ENCODE results near the gene VPS37D. TPM values are rescaled to one million over a fixed set of nuclear protein-coding genes. Genes with fewer than 3 reads are reported as not detected.
"Not testable (repeated sequence)": the region's sequence is repeated elsewhere in the genome, so short reads cannot be mapped to it uniquely, and the experiment has no call there.

The VPS37D gene
- total RNA-seq, 1 donor: 1.9 TPM

- TF ChIP-seq CTCF (IDR thresholded peaks at IDR 0.05; ENCODE audit: insufficient read depth, low read length): no peak
- no peak overlapping the region for H3K4me3 ChIP-seq (ENCODE audit: low read depth, low read length)
- peak; percentile 72 for DNase-seq (ENCODE audit: low read depth)
Measured at GRCh38 chr7:73704640-73705550, 37.3 kb downstream of the VPS37D start.

GRCh38 chr7:73705551-73705920 lies 37.9 kb downstream of the VPS37D start:
- H3K4me3 ChIP-seq (ENCODE audit: low read depth, low read length): no peak overlapping the region
- TF ChIP-seq CTCF (IDR thresholded peaks at IDR 0.05; ENCODE audit: insufficient read depth, low read length): no peak
- no peak for DNase-seq (ENCODE audit: low read depth)

GRCh38 chr7:73706126-73707044 lies 38.8 kb downstream of the VPS37D start:
- no peak for DNase-seq (ENCODE audit: low read depth)
- H3K4me3 ChIP-seq (ENCODE audit: low read depth, low read length): no peak overlapping the region
- TF ChIP-seq CTCF (IDR thresholded peaks at IDR 0.05; ENCODE audit: insufficient read depth, low read length): no peak

GRCh38 chr7:73707045-73707631 lies 39.5 kb downstream of the VPS37D start:
- no peak for DNase-seq (ENCODE audit: low read depth)
- TF ChIP-seq CTCF (IDR thresholded peaks at IDR 0.05; ENCODE audit: insufficient read depth, low read length): no peak
- H3K4me3 ChIP-seq (ENCODE audit: low read depth, low read length): no peak overlapping the region

GRCh38 chr7:73708961-73709549 lies 41.4 kb downstream of the VPS37D start:
- no peak for TF ChIP-seq CTCF (IDR thresholded peaks at IDR 0.05; ENCODE audit: insufficient read depth, low read length)
- no peak for DNase-seq (ENCODE audit: low read depth)
- no peak overlapping the region for H3K4me3 ChIP-seq (ENCODE audit: low read depth, low read length)

GRCh38 chr7:73712773-73713172 lies 45.1 kb downstream of the VPS37D start:
- no peak for DNase-seq (ENCODE audit: low read depth)
- no peak overlapping the region for H3K4me3 ChIP-seq (ENCODE audit: low read depth, low read length)
- TF ChIP-seq CTCF (IDR thresholded peaks at IDR 0.05; ENCODE audit: insufficient read depth, low read length): no peak

- not testable (repeated sequence) for H3K4me3 ChIP-seq (ENCODE audit: low read depth, low read length); DNase-seq (ENCODE audit: low read depth)
Measured at GRCh38 chr7:73713319-73713718, 45.7 kb downstream of the VPS37D start.

All from fibroblast of the aortic adventitia (primary cell).